ENCODE measurements around the gene PLPPR2.

GRCh38 chr19:11342429-11342828 lies 12.8 kb upstream of the PLPPR2 start:
- TF ChIP-seq GATA1 (IDR thresholded peaks at IDR 0.05; ENCODE audit: low read depth, low read length) (no peak), POLR2A (IDR thresholded peaks at IDR 0.05; ENCODE audit: low read length) (no peak)
